Fibroblast of lung (primary cell): ENCODE results near the gene ZNF853. TPM values are rescaled to one million over a fixed set of nuclear protein-coding genes. Genes with fewer than 3 reads are reported as not detected.

Source experiments
- DNase-seq, 2 donors: peaks; one replicate each; pipeline versions ENCODE4 v3.0.0 to v3.0.0-alpha.2; 2010; ENCODE audit warnings: low read depth in 2 of 2
- H2AFZ ChIP-seq: 2 replicates; pipeline ENCODE4 v1.5.1; 2012; ENCODE audit warnings: low read length, control low read depth, inconsistent platforms
- H3K27ac ChIP-seq: 2 replicates; pipeline ENCODE4 v1.5.1; 2011; ENCODE audit warnings: low read length, control low read depth; ENCODE audit not compliant: insufficient read depth
- H3K27me3 ChIP-seq: 2 replicates; pipeline ENCODE4 v1.5.1; 2011; ENCODE audit warnings: mild to moderate bottlenecking, low read length; ENCODE audit not compliant: control insufficient read depth, insufficient read depth
- H3K36me3 ChIP-seq: 2 replicates; pipeline ENCODE4 v1.5.1; 2011; ENCODE audit warnings: low read length; ENCODE audit not compliant: control insufficient read depth, insufficient read depth
- H3K4me1 ChIP-seq: 2 replicates; pipeline ENCODE4 v1.5.1; 2011; ENCODE audit warnings: low read length; ENCODE audit not compliant: control insufficient read depth, insufficient read depth; ENCODE audit errors: extremely low read depth
- H3K4me2 ChIP-seq: 2 replicates; pipeline ENCODE4 v1.5.1; 2011; ENCODE audit warnings: low read length, control low read depth; ENCODE audit not compliant: insufficient read depth; ENCODE audit errors: extremely low read depth
- H3K4me3 ChIP-seq, 4 experiments: fragments of 200-600 bp in 1 of 4; sonication (generic) in 1 of 4; replicated peaks in 1 of 4; 2 replicates each; pipeline ENCODE4 v1.5.1; 2011 to 2016; ENCODE audit warnings: low read length in 4 of 4, low read depth in 3 of 4, mild to moderate bottlenecking in 3 of 4, control low read depth in 2 of 4, inconsistent platforms in 1 of 4, mixed read lengths in 1 of 4; ENCODE audit not compliant: insufficient read depth in 1 of 4; ENCODE audit errors: control extremely low read depth in 1 of 4
- H3K79me2 ChIP-seq: 2 replicates; pipeline ENCODE4 v1.5.1; 2012; ENCODE audit warnings: mild to moderate bottlenecking, low read length, inconsistent platforms; ENCODE audit not compliant: control insufficient read depth, insufficient read depth
- H3K9ac ChIP-seq: 2 replicates; pipeline ENCODE4 v1.5.1; 2011; ENCODE audit warnings: mild to moderate bottlenecking, low read length, control low read depth; ENCODE audit not compliant: insufficient read depth
- H3K9me3 ChIP-seq: 2 replicates; pipeline ENCODE4 v1.5.1; 2012; ENCODE audit warnings: low read depth, low read length; ENCODE audit not compliant: control insufficient read depth, insufficient read depth
- H4K20me1 ChIP-seq: 2 replicates; pipeline ENCODE4 v1.5.1; 2011; ENCODE audit warnings: low read length; ENCODE audit not compliant: control insufficient read depth, insufficient read depth; ENCODE audit errors: extremely low read depth
- EZH2 ChIP-seq: IDR thresholded peaks from 2 replicates; pipeline ENCODE4 v1.5.1; 2012; ENCODE audit warnings: low read length, control low read depth, mild to moderate bottlenecking; ENCODE audit errors: missing control alignments
- polyA plus RNA-seq, 2 donors: library from polyadenylated mRNA; depleted of rRNA in 1 of 2; stranded (reverse) in 1 of 2; unstranded in 1 of 2; fragments of >200 nt; gene quantifications; 2 replicates each; pipeline ENCODE4 v1.2.1, GENCODE V29; 2011 to 2012; ENCODE audit warnings: missing spikeins in 1 of 2
- total RNA-seq: library from RNA; depleted of rRNA; stranded (reverse); fragments of >200 nt; gene quantifications from 2 replicates; pipeline ENCODE4 v1.2.1, GENCODE V29; 2014
- TF ChIP-seq, protein P1 (sequence below), 2 donors: IDR thresholded peaks in 1 of 2; conservative IDR thresholded peaks in 1 of 2; 1 replicate in 1 of 2; 2 replicates in 1 of 2; pipeline ENCODE4 v1.5.1; 2011 to 2012; ENCODE audit warnings: low read length in 2 of 2, control low read depth in 1 of 2, inconsistent platforms in 1 of 2, low read depth in 1 of 2, mild to moderate bottlenecking in 1 of 2

The ZNF853 gene
- total and polyA plus RNA-seq, 2 donors (not counting 1 experiment from before 2014, with no cell fraction given), result 0.05 to 0.66 TPM

DNA sequence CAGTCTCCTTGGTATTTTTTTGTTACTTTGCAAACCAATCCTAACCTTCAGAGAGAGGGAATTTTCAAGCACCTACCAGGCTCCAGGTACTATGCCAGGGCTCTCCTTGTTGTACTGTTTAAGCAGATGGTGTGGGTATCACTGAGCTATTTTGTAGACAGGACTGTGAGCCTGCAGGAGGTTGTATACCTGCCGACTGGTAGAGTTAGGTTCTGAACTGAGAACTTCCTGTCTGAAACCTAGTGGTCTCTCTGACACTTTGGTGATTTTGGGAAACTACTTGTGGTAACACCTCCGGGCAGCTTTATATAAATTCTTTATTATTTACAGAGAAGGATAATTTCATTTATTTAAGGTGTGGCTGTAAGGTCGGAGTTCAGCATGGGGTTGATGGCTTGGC is 4.6 kb downstream of the ZNF853 start:
- no peak overlapping the region for H3K27ac ChIP-seq
- H3K36me3 ChIP-seq, result no peaks in the 10 kb centered on the region
- no peak for DNase-seq
- no peaks in the 10 kb centered on the region for H3K9me3 ChIP-seq
- peaks cover 11% of the 10 kb centered on the region for H3K27me3 ChIP-seq
- no peaks in the 10 kb centered on the region for H3K4me1 ChIP-seq
- no peak overlapping the region for H2AFZ ChIP-seq
- TF ChIP-seq EZH2, result no peak
- TF ChIP-seq, protein P1, sequence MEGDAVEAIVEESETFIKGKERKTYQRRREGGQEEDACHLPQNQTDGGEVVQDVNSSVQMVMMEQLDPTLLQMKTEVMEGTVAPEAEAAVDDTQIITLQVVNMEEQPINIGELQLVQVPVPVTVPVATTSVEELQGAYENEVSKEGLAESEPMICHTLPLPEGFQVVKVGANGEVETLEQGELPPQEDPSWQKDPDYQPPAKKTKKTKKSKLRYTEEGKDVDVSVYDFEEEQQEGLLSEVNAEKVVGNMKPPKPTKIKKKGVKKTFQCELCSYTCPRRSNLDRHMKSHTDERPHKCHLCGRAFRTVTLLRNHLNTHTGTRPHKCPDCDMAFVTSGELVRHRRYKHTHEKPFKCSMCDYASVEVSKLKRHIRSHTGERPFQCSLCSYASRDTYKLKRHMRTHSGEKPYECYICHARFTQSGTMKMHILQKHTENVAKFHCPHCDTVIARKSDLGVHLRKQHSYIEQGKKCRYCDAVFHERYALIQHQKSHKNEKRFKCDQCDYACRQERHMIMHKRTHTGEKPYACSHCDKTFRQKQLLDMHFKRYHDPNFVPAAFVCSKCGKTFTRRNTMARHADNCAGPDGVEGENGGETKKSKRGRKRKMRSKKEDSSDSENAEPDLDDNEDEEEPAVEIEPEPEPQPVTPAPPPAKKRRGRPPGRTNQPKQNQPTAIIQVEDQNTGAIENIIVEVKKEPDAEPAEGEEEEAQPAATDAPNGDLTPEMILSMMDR (conservative IDR thresholded peaks at IDR 0.05 in 1 of 2, IDR thresholded peaks at IDR 0.05 in 1 of 2; ENCODE audit: low read depth in 1 of 2, low read length in 2 of 2), result no peak
- no peaks in the 10 kb centered on the region for H4K20me1 ChIP-seq
- no peak overlapping the region for H3K4me2 ChIP-seq
- no peaks in the 10 kb centered on the region for H3K79me2 ChIP-seq
- no peak overlapping the region for H3K4me3 ChIP-seq
- no peak overlapping the region for H3K9ac ChIP-seq

DNA sequence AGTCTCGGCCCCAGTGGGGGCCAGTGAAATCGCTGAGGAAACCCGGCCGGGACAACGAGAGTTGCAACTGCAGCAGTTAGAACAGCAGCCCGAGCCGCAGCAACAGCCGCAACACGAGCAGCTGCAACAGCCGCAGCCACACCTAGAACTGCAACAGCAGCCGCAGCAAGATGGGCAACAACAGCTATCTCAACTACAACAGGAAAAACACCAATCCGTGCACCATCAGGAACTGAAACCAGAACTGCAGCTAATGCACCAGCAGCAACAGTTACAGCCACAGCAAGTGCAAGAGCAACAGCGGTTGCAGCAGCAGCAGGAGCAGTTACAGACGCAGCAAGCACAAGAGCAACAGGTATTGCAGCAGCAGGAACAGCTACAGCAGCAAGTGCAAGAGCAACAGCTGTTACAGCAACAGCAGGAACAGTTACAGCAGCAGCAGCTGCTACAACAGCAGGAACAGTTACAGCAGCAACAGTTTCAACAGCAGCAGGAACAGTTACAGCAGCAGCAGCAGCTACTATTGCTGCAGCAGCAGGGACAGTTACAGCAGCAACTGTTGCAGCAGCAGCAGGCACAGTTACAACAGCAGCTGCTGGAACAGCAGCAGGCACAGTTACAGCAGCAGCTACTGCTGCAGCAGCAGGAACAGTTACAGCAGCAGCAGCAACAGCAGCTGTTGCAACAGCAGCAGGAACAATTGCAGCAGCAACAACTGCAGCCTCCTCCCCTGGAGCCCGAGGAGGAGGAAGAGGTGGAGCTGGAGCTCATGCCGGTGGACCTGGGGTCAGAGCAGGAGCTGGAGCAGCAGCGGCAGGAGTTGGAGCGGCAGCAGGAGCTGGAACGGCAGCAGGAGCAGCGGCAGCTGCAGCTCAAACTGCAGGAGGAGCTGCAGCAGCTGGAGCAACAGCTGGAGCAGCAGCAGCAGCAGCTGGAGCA is 6.1 kb downstream of the ZNF853 start:
- TF ChIP-seq, protein P1 (conservative IDR thresholded peaks at IDR 0.05 in 1 of 2, IDR thresholded peaks at IDR 0.05 in 1 of 2; ENCODE audit: low read depth in 1 of 2, low read length in 2 of 2), result no peak
- no peak for TF ChIP-seq EZH2
- no peak overlapping the region for H3K4me2 ChIP-seq
- H3K27ac ChIP-seq, result no peak overlapping the region
- no peaks in the 10 kb centered on the region for H4K20me1 ChIP-seq
- H3K36me3 ChIP-seq, result no peaks in the 10 kb centered on the region
- H2AFZ ChIP-seq, result no peak overlapping the region
- no peaks in the 10 kb centered on the region for H3K4me1 ChIP-seq
- H3K9ac ChIP-seq, result no peak overlapping the region
- no peaks in the 10 kb centered on the region for H3K9me3 ChIP-seq
- H3K79me2 ChIP-seq, result no peaks in the 10 kb centered on the region
- peaks cover 3% of the 10 kb centered on the region for H3K27me3 ChIP-seq
- no peak overlapping the region for H3K4me3 ChIP-seq
- DNase-seq, result no peak

DNA sequence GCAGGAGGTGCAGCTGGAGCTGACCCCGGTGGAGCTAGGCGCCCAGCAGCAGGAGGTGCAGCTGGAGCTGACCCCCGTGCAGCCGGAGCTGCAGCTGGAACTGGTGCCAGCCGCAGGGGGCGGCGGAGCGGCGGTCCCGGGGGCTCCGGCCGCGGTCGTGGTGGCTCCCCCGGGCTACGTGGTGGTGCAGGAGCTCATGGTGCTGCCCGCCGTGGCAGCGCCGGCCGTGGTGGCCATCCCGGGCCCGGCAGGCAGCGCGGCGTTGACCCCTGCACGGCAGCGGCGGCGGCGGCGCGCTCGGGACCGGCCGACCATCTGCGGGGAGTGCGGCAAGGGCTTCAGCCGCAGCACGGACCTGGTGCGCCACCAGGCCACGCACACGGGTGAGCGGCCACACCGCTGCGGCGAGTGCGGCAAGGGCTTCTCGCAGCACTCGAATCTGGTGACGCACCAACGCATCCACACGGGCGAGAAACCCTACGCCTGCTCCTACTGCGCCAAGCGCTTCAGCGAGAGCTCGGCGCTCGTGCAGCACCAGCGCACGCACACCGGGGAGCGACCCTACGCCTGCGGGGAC is 6.8 kb downstream of the ZNF853 start:
- H4K20me1 ChIP-seq, result no peaks in the 10 kb centered on the region
- no peak overlapping the region for H3K27ac ChIP-seq
- H3K4me3 ChIP-seq, result no peak overlapping the region
- TF ChIP-seq EZH2, result no peak
- TF ChIP-seq, protein P1 (conservative IDR thresholded peaks at IDR 0.05 in 1 of 2, IDR thresholded peaks at IDR 0.05 in 1 of 2; ENCODE audit: low read depth in 1 of 2, low read length in 2 of 2), result no peak
- no peaks in the 10 kb centered on the region for H3K27me3 ChIP-seq
- no peaks in the 10 kb centered on the region for H3K36me3 ChIP-seq
- H3K9me3 ChIP-seq, result no peaks in the 10 kb centered on the region
- no peak overlapping the region for H2AFZ ChIP-seq
- no peaks in the 10 kb centered on the region for H3K4me1 ChIP-seq
- no peaks in the 10 kb centered on the region for H3K79me2 ChIP-seq
- no peak overlapping the region for H3K4me2 ChIP-seq
- H3K9ac ChIP-seq, result no peak overlapping the region
- no peak for DNase-seq
